Measurements from ENCODE around the gene QRFP.

The QRFP gene

DNA sequence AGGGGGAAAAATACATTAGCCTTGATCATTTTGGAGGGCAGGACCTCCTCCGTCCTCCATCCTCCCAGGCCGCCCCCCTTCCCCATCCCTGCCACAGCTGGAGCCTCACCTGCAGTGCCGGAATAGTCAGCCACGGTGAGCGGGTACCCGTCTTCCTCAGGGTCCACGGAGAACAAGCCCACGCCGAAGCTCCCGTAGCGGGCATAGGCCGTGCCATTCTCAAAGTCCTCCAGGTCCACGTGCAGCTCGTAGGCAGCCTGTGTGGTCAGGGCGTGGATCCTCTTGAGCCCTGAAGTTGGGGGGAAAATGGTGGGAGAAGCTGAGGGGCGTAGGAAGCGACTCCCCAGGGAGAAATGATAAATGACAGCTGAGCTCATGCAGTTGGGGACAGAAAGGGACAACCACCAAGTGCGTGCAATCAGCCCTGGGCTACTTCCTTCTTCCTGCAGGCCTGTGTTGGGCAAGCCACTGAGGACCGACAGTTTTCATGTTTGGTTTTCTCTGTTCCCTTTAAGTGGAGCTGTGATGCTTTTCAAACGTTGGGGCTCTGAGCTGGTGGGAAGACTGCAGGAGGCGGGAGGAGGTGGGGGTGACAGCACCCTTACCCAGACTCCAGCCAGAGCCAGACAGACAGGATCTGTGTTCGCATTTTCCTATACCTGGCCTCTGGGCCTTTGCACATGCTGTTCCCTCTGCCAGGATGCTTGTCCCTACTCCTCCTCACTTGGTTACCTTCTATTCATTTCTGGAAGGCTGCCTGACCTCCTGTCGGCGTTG, 8.7 kb upstream of the QRFP start:
- H3K9ac ChIP-seq, result no peak overlapping the region
- no peak overlapping the region for H3K27ac ChIP-seq
- H3K79me2 ChIP-seq (ENCODE audit: insufficient read depth, low read depth), result no peaks in the 10 kb centered on the region
- peaks cover 86% of the 10 kb centered on the region for H3K27me3 ChIP-seq (ENCODE audit: insufficient read depth, low read depth)
- H3K4me2 ChIP-seq, result no peak overlapping the region
- TF ChIP-seq, protein P1, sequence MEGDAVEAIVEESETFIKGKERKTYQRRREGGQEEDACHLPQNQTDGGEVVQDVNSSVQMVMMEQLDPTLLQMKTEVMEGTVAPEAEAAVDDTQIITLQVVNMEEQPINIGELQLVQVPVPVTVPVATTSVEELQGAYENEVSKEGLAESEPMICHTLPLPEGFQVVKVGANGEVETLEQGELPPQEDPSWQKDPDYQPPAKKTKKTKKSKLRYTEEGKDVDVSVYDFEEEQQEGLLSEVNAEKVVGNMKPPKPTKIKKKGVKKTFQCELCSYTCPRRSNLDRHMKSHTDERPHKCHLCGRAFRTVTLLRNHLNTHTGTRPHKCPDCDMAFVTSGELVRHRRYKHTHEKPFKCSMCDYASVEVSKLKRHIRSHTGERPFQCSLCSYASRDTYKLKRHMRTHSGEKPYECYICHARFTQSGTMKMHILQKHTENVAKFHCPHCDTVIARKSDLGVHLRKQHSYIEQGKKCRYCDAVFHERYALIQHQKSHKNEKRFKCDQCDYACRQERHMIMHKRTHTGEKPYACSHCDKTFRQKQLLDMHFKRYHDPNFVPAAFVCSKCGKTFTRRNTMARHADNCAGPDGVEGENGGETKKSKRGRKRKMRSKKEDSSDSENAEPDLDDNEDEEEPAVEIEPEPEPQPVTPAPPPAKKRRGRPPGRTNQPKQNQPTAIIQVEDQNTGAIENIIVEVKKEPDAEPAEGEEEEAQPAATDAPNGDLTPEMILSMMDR (conservative IDR thresholded peaks at IDR 0.05; ENCODE audit: low read depth, low read length), result no peak
- H2AFZ ChIP-seq (ENCODE audit: low read depth), result no peak overlapping the region
- H3K4me1 ChIP-seq (ENCODE audit: low read depth, poor library complexity, severe bottlenecking), result no peaks in the 10 kb centered on the region
- H4K20me1 ChIP-seq (ENCODE audit: insufficient read depth), result no peaks in the 10 kb centered on the region
- H3K36me3 ChIP-seq (ENCODE audit: insufficient read depth), result no peaks in the 10 kb centered on the region
- H3K4me3 ChIP-seq (IDR thresholded peaks at IDR 0.05; ENCODE audit: insufficient read depth, low read depth, low read length), result no peak overlapping the region

DNA sequence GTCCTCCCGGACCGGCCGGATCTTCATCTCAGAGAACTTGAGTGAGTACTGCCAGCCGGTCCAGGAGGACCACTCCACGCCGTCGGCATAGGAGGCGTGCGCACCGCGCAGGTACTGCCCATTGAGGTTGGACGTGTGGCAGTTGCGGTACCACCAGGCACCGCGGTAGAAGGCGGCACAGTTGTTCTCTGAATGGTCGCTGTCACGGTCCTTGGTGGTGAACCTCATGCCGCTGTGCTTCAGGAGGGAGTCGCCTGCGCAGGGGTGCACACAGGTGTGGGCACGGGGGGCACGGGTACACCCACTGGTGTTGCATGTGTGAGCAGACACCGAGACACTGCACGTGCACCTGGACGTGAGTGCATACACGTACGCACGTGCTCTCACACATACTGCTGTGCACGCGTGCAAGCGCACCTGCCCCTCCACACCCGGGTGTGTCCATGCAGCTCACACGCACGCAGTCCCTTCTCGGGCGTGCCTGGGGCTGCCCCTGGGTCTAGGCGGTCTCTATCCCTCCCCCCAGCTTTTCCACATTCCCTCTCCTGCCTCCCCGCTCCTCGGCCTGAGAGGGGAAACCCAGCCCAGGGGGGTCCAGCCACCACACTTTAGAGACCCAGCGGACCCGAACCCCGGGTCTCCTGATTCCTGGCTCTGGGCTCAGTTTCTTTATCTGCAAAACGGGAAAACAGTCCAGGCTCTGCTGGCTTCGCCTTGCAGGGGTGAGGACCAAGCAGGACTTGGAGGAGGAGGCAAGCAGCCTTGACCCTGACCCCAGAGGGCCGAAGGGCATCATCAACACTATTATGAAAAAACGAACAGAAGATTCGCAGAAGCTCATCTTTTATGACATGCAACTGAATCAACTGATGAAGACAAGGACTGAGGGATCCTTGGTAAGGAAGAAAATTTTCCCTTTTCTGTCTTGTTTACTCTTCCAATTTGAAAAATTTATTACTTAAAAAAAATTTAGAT, 7.7 kb upstream of the QRFP start:
- TF ChIP-seq, protein P1 (conservative IDR thresholded peaks at IDR 0.05; ENCODE audit: low read depth, low read length), result no peak
- H3K79me2 ChIP-seq (ENCODE audit: insufficient read depth, low read depth), result no peaks in the 10 kb centered on the region
- H3K27ac ChIP-seq, result no peak overlapping the region
- H3K9ac ChIP-seq, result no peak overlapping the region
- H4K20me1 ChIP-seq (ENCODE audit: insufficient read depth), result no peaks in the 10 kb centered on the region
- H3K4me1 ChIP-seq (ENCODE audit: low read depth, poor library complexity, severe bottlenecking), result no peaks in the 10 kb centered on the region
- H3K4me2 ChIP-seq, result no peak overlapping the region
- H3K36me3 ChIP-seq (ENCODE audit: insufficient read depth), result no peaks in the 10 kb centered on the region
- H3K4me3 ChIP-seq (IDR thresholded peaks at IDR 0.05; ENCODE audit: insufficient read depth, low read depth, low read length), result no peak overlapping the region
- H2AFZ ChIP-seq (ENCODE audit: low read depth), result no peak overlapping the region
- peaks cover 90% of the 10 kb centered on the region for H3K27me3 ChIP-seq (ENCODE audit: insufficient read depth, low read depth)

DNA sequence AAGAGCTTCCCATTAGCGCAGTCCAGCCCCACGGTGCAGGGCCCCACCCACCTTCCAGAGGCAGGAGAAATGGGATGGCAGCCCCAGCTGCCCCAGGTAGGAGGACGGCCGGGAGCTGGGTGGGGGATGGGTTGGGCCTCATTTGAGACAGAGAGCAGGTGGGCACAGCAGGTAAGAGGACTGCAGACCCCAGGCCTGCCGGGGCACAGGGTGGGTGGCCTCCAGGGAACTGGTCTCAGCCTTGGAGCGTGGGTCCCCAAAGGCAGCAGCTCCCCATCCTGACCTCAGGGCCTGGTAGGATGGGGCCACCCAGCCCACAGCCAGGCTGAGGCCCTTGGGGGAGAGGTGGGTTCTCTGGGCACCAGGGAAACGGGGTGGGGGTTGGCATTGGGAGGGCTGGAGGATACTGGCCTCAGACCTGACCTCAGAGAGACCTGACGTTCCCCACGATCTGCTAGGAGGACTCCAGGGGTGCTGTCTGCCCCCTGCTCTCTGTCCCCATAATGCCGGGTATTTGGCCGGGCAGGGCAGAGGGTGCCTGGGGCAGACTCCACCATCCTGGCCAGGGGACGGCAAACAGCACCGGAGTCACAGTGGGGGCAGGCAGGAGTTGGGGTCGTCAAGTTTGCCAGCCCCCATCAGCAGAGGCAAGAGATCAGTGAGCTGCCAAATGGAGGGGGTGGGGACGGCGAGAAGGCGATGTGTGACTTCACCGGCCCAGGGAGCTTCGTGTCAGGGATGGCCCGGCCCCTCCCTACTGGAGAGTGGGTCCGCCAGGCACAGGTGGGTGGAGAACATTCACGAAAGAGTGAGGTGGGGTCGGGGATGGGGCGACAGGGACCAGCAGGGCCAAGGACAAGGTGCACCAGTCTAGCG, 6.8 kb upstream of the QRFP start:
- no peak overlapping the region for H2AFZ ChIP-seq (ENCODE audit: low read depth)
- no peak overlapping the region for H3K9ac ChIP-seq
- TF ChIP-seq, protein P1 (conservative IDR thresholded peaks at IDR 0.05; ENCODE audit: low read depth, low read length), result no peak
- H3K4me2 ChIP-seq, result no peak overlapping the region
- H3K4me3 ChIP-seq (IDR thresholded peaks at IDR 0.05; ENCODE audit: insufficient read depth, low read depth, low read length), result no peak overlapping the region
- H3K4me1 ChIP-seq (ENCODE audit: low read depth, poor library complexity, severe bottlenecking), result no peaks in the 10 kb centered on the region
- no peaks in the 10 kb centered on the region for H3K36me3 ChIP-seq (ENCODE audit: insufficient read depth)
- no peak overlapping the region for H3K27ac ChIP-seq
- no peaks in the 10 kb centered on the region for H4K20me1 ChIP-seq (ENCODE audit: insufficient read depth)
- no peaks in the 10 kb centered on the region for H3K79me2 ChIP-seq (ENCODE audit: insufficient read depth, low read depth)
- H3K27me3 ChIP-seq (ENCODE audit: insufficient read depth, low read depth), result peaks cover 89% of the 10 kb centered on the region
